Stimulated activated CD4-positive, alpha-beta T cell treated with anti-CD3 and anti-CD28 coated beads, Interleukin-2, amount 100 ng/mL, for 4 hours (primary cell): Measurements from ENCODE around the gene CLTCL1.
"Not testable (repeated sequence)": the region's sequence is repeated elsewhere in the genome, so short reads cannot be mapped to it uniquely, and the experiment has no call there.

Experiments used
- DNase-seq: peaks from one replicate; pipeline ENCODE4 v3.0.0-alpha.2; 2020; ENCODE audit warnings: low read depth

CLTCL1 gene

DNA sequence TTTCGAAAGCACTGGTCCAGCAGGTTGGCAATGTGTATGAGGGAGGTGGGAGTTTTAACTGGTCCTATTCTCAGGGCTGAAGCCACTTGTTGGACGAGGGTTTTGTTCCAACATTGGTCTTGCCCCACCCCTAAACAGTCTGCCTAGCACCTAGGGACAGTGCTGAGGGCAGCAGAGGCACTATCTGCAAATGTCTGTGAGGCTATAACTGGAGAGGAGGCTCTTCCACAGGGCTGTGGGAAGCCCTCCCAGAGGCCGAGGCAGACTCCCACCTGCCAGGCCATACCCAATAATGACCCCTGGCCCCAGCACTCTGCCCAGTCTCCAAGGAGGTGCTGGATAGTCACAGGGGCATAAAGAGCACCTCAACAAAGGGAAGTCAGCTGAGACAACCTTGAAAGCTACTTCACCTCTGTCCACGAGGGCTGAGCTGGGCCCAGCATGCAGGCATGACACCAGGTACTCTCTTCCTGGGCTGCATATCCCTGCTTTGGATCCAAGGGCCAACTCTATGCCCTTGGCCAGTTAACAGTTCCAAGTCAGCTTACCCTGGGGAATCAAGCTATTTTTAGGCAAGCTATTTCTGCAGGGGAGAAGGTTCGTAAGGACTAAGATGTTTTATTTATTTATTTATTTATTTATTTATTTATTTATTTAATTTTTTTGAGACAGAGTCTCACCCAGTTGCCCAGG, 72.8 kb downstream of the CLTCL1 start:
- no peak for DNase-seq

DNA sequence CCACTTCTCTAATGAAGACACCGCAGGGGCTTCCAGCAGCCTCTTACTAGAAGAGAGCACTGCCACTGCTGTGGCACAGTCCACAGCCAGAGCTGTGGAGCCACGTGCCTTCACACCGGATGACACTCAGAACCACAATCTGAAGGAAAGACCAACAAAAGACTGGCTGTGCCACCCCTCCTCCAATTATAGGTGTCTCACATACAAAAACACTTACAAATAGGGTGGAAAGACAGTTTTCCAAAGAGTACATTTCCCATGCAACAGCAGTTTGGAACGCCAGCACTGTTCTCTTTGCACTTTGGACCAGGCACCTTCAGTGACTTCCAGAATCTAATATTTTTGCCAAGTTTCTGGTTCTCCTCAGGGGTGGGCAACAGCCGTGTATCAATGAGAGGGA, 74.9 kb downstream of the CLTCL1 start:
- no peak for DNase-seq

- DNase-seq: no peak
Observed at GRCh38 chr22:19215360-19215759, 76.2 kb downstream of the CLTCL1 start.

GRCh38 chr22:19214078-19214473, 77.4 kb downstream of the CLTCL1 start:
- DNase-seq: no peak

GRCh38 chr22:19213442-19214077, 78.0 kb downstream of the CLTCL1 start:
- no peak for DNase-seq

DNA sequence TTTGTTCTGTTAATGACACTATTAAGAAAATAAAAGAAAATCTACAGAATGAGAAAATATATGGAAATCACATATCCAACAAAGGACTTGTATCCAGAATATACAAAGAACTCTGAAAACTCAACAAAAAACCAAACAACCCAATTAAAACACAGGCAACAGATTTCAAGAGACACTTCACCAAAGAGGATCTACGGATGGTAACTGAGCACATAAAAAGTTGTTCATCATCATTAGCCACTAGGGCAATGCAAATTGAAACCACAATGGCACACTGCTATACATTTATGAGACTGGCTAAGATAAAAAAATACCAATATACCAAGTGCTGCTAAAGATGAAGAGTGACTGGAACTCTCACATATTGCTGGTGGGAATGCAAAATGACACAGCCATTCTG, 78.5 kb downstream of the CLTCL1 start:
- no peak for DNase-seq

DNA sequence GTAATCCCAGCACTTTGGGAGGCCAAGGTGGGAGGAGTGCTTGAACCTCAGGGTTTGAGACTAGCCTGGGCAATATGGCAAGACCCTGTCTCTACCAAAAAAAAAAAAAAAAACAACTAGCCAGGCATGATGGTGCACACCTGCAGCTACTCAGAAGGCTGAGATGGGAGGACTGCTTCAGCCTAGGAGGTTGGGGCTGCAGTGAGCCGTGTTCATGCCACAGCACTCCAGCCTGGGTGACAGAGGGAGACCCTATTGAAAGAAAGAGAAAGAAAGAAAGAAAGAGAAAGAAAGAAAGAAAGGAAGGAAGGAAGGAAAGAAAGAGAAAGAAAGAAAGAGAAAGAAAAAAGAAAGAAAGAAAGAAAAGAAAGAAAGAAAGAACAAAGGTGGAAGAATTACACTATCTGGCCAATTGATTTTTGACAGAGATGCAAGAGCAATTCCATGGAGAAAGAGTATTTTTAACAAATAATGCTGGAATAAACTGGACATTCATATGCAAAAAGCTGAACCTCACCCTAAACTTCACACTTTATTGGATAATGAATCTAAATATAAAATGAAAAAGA, 79.1 kb downstream of the CLTCL1 start:
- no peak for DNase-seq

DNA sequence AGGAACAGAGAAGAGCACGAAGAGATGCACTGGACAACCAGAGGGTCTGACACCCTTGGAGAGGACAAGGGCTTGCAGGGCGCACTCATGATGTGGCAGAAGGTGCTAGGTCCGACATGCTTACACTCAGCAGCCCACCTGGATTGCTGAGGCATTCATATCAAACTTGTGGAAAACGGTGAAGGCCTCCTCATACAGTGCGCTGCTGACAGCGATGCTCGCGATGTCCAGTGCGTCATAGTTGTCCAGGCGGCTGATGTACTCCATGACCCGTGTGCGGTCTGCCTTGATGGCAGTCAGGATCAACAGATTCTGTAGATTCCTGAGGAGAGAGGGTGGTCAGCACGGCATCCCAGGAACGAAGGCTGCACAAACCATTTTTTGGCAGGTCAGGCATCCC, 81.3 kb downstream of the CLTCL1 start:
- no peak for DNase-seq

- DNase-seq: no peak
Observed at GRCh38 chr22:19208287-19208847, 83.2 kb downstream of the CLTCL1 start.

GRCh38 chr22:19207884-19208283, 83.6 kb downstream of the CLTCL1 start:
- no peak for DNase-seq

- no peak for DNase-seq
Observed at GRCh38 chr22:19207401-19207808, 84.1 kb downstream of the CLTCL1 start.

DNA sequence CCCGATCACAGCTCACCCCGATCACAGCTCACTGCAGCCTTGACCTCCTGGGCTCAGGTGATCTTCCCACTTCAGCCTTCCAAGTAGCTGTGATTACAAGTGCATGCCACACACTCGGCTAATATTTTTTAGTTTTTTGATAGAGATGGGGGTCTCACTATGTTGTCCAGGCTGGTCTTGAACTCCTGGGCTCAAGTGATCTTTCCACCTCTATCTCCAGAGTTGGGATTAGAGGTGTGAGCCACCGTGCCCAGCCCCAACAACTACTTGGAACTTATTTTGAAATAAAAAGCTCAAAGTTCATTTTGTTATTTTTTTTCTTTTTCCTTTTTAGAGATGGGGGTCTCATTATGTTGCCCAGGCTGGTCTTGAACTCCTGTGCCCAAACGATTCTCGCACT, 85.2 kb downstream of the CLTCL1 start:
- no peak for DNase-seq

- no peak for DNase-seq
Observed at GRCh38 chr22:19204640-19205039, 86.9 kb downstream of the CLTCL1 start.

- no peak for DNase-seq
Observed at GRCh38 chr22:19203834-19204233, 87.7 kb downstream of the CLTCL1 start.

- DNase-seq: not testable (repeated sequence)
Observed at GRCh38 chr22:19202799-19203186, 88.7 kb downstream of the CLTCL1 start.

- no peak for DNase-seq
Observed at GRCh38 chr22:19201869-19202798, 89.4 kb downstream of the CLTCL1 start.

DNA sequence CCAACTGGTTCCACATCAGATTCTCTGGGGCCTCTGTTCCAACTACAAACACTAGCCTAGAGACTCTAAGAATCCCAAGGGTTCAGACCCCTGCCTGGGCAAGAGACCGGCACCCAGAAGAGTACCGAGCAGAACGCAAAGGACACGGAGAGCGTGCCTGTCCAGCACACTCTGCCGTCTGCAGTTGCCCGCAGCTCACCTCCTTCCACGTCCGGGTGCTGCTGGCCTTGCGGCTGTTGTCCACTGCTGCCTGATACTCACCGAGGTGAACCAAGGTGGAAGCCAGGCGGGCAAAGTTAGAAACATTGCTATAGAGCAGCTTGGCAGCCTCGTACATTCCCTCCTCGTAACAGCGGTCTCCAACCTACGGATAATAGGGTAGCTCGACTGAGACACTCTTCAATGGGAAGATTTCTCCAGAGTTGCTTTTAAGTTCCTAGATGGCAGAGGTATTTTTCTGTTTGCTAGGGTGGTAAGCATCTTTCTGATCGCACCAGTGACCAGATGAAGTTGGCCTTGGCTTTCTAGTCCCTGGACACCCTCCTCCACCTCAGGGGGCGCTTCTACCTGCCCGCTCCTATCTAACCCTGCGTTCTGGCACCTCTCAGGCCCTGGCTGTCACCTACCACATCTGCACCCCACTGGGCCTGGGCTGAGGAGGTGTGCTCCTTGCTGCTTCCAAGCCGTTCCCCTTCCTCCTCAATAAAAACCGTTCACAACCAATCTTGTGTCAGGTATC, 90.2 kb downstream of the CLTCL1 start:
- DNase-seq: no peak

GRCh38 chr22:19199479-19199878, 92.0 kb downstream of the CLTCL1 start:
- DNase-seq: no peak

GRCh38 chr22:19197997-19198865, 93.3 kb downstream of the CLTCL1 start:
- DNase-seq: no peak

- DNase-seq: no peak
Observed at GRCh38 chr22:19196841-19197612, 94.5 kb downstream of the CLTCL1 start.
